ENCODE results near the gene PTPRK.

The PTPRK gene

GRCh38 chr6:128406453-128406852 is 113.9 kb downstream of the PTPRK start:
- no peak overlapping the region for H3K27ac ChIP-seq
- TF ChIP-seq ZFX (IDR thresholded peaks at IDR 0.05; ENCODE audit: borderline replicate concordance): no peak
- TF ChIP-seq, protein P1, sequence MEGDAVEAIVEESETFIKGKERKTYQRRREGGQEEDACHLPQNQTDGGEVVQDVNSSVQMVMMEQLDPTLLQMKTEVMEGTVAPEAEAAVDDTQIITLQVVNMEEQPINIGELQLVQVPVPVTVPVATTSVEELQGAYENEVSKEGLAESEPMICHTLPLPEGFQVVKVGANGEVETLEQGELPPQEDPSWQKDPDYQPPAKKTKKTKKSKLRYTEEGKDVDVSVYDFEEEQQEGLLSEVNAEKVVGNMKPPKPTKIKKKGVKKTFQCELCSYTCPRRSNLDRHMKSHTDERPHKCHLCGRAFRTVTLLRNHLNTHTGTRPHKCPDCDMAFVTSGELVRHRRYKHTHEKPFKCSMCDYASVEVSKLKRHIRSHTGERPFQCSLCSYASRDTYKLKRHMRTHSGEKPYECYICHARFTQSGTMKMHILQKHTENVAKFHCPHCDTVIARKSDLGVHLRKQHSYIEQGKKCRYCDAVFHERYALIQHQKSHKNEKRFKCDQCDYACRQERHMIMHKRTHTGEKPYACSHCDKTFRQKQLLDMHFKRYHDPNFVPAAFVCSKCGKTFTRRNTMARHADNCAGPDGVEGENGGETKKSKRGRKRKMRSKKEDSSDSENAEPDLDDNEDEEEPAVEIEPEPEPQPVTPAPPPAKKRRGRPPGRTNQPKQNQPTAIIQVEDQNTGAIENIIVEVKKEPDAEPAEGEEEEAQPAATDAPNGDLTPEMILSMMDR (IDR thresholded peaks at IDR 0.05): no peak

DNA sequence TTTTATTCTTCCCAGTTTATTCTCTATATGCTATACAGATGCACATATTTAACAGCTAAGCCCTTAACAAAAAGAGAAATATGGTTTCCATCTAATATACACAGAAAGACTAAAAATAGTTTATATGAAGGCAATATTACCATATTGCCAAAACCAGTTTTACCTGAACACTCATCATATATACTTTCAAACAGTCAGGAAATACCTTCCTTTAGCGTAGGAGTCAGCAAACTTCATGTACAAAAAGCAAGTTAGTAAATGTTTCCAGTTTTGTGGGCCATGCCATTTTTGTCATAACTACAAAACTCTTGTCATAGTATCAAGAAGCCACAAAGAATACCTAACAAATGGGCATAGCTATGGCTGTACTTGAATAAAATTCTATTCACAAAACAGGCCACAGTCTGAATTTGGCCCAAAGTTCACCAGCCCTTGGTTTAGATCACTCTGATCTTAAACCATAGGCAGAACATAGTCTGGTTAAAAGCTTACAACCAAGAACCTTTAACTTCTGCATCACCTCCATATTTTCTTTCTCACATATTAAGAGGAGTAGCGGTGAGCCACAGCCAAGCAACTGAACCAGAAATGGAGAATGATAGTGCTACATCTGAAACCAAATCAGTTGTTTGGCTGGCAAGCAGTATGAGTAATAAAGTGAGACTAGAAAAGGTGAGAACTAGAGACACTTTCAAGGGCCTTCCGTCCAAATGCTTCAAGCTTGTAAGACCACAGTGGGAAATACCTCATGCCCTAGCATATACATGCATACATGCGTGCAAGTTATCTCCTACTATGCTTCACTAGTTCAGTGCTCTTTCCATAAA is 116.6 kb downstream of the PTPRK start:
- TF ChIP-seq ZFX (IDR thresholded peaks at IDR 0.05; ENCODE audit: borderline replicate concordance): no peak
- TF ChIP-seq, protein P1 (IDR thresholded peaks at IDR 0.05): no peak
- no peak overlapping the region for H3K27ac ChIP-seq

GRCh38 chr6:128400875-128401274 is 119.5 kb downstream of the PTPRK start:
- no peak overlapping the region for H3K27ac ChIP-seq
- TF ChIP-seq, protein P1 (IDR thresholded peaks at IDR 0.05): no peak
- no peak for TF ChIP-seq ZFX (IDR thresholded peaks at IDR 0.05; ENCODE audit: borderline replicate concordance)

GRCh38 chr6:128397996-128398395 is 122.4 kb downstream of the PTPRK start:
- no peak overlapping the region for H3K27ac ChIP-seq
- TF ChIP-seq, protein P1 (IDR thresholded peaks at IDR 0.05): no peak
- TF ChIP-seq ZFX (IDR thresholded peaks at IDR 0.05; ENCODE audit: borderline replicate concordance): no peak

DNA sequence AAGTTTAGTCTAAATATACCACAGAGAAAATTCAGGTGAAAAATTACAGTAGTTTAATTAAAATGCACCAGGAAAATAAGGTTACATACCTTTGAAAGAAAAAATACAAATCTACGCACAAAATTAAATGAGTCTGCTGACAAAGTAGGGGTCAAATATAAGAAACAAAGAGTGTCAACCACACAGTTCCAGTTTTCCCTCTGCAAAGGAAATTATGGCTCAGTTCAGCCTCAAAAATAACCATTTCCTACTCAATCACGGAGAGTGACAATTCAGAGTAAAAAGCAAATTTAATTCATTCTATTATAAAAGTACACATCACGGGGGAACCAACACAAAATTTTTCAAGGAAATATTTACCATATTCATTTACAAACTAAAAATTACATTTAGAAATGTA is 124.8 kb downstream of the PTPRK start:
- no peak for TF ChIP-seq ZFX (IDR thresholded peaks at IDR 0.05; ENCODE audit: borderline replicate concordance)
- TF ChIP-seq, protein P1 (IDR thresholded peaks at IDR 0.05): no peak
- H3K27ac ChIP-seq: no peak overlapping the region

DNA sequence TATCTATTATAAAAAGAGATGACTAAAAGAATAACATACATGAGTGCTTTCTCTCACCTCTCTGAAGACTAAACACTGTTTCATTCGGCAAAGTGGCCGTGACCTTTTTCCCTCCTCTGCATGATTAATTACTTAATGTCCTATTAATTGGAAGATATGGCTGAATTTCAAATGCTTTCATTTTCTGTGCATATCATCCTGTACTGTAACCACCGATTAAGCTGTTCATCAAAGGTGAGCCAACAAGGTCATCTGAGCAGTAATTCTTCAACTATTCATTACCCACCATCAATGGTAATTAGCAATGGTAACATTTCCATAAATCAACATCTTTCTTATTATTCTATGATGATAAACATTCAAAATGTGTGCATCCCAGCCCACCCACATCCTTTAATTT is 125.2 kb downstream of the PTPRK start:
- TF ChIP-seq, protein P1 (IDR thresholded peaks at IDR 0.05): no peak
- no peak for TF ChIP-seq ZFX (IDR thresholded peaks at IDR 0.05; ENCODE audit: borderline replicate concordance)
- H3K27ac ChIP-seq: no peak overlapping the region

DNA sequence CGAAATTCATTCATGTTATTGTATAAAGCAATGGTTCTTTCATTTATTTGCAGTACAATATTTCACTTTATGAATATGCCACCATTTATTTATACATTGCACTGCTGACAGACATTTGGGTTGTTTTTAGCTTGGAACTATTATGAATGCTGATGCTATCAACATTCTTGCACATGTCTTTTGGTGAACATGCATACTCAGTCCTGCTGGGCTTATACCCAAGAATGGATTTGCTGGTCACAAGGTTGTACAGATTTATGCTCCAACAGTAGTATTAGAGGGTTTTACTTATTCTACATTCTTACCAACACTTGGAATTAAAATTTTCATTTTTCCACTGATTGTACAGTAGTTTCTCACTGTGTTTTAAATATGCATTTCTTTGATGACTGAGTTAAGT is 126.2 kb downstream of the PTPRK start:
- H3K27ac ChIP-seq: no peak overlapping the region
- TF ChIP-seq, protein P1 (IDR thresholded peaks at IDR 0.05): no peak
- no peak for TF ChIP-seq ZFX (IDR thresholded peaks at IDR 0.05; ENCODE audit: borderline replicate concordance)

Measured in 22Rv1 (cell line).